Activated CD4-positive, alpha-beta T cell treated with anti-CD3 and anti-CD28 coated beads, Interleukin-2, Interleukin-6, amounts not matched to agents 100 ng/mL and 50 ng/mL, durations not matched to agents 16 hours and 8 hours (primary cell): Measurements from ENCODE around the gene FYTTD1.

ENCODE experiments used
- DNase-seq: peaks from one replicate; pipeline ENCODE4 v3.0.0-alpha.2; 2020

Gene FYTTD1

DNA sequence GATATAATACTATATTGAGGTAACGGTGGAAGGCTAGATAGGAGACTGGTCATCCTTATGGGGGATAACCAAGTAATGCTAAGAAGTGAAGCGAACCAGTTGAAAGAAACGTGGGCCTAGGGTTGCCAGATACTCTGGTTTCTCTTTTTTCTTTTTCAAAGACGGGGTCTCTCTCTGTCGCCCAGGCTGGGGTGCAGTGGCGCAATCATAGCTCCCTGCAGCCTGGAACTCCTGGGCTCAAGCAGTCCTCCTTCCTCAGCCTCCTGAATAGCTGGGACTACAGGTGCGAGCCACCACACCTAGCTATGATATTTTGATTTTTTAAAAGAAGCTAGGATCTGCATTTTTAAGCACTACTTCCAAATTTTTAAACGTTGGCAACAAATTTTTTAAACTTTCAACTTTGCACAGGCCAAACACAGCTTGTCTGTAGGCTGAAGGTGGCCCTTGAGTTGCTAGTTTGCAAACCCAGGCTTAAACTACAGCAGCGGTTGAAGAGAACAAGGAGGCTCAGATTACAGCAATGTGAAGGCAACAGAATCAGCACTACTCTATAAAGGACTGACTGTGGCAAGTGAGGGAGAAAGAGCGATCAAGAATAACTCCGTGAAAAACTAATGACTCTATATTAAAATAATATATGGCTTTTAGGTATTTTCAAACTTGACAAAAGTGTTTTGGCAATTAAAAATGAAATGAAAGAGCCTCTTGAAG lies 11.8 kb upstream of the FYTTD1 start:
- DNase-seq = no peak

DNA sequence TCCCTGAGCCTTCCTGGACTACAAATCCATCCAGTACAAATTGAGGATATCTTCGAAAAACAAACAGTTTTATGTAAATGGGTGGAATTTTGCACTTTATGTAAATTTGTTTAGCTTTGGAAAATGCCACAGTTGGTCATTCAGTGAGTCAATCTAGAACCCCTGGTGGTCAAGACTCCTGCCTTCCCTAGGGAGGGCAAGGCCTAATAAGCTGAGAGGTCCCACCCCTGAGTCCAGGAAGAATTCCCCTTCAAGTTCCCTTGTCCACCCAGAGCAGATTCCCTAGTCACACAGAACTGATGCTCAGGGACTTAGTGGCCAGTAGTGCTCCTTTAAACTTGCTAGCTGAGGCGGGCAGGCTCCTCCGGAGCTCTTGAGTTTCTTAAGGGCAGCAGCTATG lies 6.9 kb upstream of the FYTTD1 start:
- no peak for DNase-seq

DNA sequence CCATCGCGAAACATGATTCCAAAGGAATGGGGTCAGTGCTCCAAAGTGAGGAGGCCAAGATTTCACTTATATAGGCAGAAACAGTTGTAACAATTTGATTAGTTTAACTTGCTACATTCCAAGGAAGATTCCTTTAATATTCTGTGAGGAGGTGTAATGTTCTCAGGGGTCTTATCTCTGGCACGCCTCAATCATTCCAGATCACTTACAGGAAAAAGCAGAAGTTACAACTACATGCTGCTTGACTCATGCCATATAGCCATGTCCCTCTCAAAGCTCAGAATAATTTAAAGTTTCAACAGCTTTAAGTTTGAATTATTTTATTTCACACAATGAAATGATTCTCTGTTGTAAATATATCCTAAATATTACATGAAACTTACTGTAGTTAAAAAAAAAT lies 3.5 kb upstream of the FYTTD1 start:
- no peak for DNase-seq

DNA sequence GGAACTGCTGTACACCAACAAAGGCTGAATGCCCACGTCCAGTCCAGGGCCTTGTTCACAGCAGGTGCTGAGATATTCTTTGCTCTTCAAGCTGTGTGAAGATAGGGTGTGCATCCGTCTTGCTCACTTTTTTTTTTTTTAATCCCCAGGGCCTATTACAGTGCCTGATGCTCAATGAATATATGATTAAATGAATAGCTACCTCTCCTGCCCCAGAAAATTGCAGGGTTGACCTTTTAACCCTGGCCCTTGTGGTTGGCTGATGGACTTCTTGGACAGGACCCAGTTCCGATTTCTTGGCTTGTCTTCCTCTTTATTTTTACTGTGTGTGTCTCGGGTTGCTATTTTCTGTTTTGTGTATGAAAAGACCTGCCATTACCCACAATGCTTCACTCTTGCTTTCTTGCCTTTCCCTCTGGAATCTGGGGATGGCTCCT lies 2.9 kb upstream of the FYTTD1 start:
- DNase-seq = no peak

DNA sequence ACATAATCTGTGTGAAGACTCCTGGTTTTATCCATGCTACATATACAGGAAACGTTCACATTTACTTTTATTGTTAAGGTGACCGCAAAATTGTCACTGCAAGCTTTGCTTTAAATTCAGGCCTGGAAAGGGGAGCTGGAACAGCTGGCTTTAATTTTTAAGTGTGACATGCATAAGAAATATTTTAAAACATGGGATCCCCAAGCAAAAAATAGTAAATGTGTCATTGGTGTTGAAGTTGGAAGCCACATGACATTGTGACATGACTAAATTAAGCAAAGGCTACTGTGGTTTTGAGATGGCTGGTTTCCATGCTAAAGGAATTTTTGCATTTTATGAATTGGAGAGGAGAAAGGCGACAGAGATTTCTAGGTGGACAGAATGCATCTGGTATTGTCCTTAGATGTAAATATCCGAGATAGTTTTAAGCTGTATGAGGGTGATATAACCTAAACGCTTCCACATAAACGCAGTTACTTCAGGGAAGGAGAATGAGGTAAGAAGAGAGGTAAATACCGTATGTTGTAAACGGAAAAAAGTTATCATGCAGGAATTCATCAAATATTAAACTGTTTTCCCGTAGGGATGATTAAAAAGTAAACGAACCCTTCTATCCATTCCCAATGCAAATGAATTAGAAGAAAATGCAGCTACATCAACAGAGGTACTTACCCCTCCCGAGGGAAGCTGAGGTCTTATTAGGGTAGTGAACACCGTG lies 927 bp upstream of the FYTTD1 start:
- no peak for DNase-seq

DNA sequence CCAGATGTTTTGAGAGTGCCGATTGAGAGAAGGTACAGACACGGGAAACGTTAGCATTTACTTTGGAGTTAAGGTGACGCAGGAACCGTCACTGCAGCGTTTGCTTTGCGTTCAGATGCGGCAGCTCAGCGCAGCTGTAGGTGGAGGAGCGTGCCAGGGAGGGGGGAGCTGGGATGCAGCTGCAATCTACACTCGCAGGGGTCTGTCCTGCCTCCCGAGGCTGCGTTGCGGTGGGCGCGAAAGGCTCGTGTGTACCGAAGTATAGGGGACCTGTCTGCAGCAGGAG lies 425 bp upstream of the FYTTD1 start:
- DNase-seq = peak; percentile 53

DNA sequence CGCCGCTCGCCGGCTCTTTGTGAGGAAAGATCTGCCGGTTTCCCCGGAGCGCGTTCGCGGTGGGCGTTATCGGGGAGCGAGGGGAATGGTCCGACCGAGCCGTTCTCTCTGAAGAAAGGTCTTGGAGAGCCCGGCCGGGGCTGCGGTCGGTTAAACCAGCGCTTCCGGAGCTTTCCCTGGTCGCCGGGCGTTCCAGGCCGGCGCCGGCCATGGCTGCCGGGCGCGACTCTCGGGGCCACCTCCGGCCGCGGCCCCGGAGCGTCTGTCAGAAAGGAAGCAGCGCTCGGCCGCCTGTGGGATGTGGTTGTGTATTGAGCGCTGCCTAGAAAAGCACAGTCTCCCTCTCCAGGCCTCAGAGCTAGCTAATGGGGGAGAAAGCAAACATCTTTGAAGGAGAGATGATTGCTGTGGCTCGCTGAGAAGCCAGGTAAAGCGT lies 731 bp downstream of the FYTTD1 start:
- DNase-seq = peak; percentile 73

DNA sequence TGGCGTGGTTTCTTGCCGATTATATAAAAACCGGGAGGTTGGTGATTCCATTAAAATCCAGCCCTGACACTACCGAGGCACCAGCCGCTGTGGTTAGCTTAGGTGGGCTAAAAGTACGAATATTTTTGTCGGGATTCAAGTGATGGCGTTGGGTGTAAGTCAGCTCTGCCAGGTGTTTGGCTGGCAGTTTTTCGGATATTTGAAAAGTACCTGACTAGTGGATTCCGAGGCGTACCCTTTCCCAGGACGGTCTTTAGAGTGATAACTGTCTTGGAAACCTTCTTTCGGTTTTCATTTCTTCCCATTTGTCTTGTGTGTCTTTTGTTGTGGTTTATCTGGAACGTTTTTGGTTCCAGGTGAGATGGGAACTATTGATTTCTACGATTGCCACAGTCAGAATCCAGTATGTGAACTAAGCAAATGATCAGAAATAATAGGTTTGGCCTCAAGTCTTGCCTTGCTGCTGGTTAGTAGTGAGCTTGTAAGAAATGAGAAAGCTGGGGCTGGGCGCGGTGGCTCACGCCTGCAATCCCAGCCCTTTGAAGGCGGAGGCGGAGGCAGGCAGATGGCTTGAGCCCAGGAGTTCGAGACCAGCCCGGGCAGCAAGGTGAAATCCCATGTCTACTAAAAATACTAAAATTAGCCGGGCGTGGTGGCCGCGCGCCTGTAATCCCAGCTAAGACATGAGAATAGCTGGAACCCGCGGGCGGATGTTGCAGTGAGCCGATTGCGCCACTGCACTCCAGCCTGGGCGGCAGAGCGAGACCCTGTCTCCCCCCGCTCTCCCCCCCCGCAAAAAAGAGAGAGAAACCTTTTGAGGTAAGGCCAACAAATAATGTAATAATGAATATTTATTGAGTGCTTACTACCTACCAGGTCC lies 1.4 kb downstream of the FYTTD1 start:
- peak; percentile 49 for DNase-seq

DNA sequence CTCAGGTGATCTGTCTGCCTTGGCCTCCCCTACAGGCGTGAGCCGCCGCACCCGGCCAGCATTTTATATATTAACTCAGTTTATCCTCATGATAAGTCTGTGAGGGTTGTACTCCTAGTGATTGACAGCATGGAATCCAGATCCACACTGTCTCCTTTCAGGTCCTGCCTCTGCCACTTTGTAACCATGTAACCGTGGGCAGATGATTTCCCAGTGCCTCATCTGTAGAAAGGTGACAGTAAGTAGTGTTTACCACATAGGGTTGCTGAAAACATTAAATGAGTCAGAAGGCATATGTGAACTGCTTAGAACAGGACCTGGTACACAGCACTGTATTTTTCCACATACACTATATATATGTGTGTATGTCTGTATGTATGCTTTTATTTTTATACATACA lies 2.4 kb downstream of the FYTTD1 start:
- peak; percentile 3 for DNase-seq

DNA sequence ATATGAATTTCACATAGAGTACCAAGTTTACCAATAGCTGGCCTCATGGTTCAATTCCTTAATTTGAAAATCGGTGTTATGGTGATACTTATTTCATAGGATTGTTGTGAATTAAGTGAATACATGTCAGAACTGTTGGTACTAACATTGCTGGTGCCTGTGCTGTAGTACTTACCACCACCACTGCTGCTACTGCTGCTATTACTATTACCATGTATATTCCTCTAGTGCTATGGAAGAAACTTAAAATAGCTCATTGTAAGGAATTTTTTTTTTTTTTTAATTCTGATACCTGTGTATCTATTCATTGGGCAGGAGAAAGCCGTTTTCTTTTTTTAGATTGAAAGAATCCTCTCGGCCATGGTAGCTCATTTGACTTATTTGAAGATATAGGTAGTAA lies 3.6 kb downstream of the FYTTD1 start:
- DNase-seq = no peak

DNA sequence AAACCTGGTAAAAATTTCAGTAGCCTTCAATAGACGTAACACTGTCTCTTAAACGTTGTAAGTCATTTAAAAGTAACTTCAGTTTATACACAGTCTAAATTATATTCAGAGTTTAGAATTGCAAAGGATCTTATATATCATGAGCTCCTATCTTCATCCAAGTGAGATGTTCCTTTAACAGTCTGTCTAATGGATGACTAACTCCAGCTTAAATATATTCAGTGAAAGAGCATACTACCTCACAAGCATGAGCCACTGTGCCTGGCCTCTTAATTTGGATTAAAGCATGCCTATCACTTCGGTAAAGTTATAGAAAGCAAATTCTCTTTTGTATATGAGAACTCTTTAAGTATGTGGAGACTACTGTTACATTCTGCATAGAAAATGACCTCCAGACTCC lies 7.0 kb downstream of the FYTTD1 start:
- DNase-seq = no peak

DNA sequence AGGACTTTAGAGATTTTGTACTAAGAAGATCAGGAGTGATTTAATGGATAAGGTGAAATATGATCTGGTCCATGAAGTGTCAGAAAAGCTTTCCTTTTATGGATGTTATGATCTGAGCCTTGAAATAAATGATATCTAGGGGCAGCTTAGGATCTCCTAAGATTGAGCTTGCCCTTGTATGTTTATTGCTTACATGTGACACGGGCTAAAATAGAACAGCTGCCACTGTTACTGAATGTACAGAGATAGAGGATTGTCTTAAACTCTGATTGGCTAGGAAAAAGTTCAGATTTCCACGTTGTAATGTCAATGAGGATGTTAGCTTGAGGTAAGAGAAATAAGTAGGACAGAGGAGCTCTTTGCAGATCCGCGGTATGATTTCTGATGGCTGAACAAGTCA lies 8.8 kb downstream of the FYTTD1 start:
- no peak for DNase-seq

DNA sequence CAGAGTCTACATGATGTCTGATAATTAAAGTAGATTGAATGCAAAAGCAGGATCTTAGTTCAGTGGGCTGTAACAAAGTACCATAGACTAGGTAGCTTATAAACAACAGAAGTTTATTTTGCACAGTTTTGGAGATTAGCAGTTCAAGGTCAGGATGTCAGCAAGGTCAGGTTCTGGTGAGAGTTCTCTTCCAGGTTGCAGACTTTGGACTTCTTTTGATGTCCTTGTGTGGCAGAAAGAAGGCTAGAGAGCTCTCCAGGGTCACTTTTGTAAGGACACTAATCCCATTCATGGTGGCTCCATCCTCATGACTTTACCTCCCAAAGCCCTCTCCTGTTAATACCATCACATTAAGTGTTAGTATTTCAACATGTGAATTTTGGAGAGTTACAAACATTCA lies 12.1 kb downstream of the FYTTD1 start:
- no peak for DNase-seq

DNA sequence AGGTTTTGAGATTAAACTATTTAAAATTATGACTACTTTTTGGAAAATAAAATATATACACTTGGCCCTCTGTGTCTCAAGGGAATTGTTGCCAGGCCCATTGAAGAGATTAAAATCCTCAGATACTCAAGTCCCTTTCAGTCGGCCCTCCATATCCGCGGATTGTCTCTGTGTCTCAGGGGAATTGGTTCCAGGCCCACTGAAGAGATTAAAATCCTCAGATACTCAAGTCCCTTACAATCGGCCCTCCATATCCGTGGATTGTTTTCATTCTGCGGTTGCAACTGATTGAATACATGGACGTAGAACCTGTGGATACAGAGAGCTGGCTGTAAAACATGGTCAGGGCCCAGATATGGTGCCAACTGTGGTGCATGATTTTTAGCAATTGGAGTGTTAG lies 25.6 kb downstream of the FYTTD1 start:
- no peak for DNase-seq

DNA sequence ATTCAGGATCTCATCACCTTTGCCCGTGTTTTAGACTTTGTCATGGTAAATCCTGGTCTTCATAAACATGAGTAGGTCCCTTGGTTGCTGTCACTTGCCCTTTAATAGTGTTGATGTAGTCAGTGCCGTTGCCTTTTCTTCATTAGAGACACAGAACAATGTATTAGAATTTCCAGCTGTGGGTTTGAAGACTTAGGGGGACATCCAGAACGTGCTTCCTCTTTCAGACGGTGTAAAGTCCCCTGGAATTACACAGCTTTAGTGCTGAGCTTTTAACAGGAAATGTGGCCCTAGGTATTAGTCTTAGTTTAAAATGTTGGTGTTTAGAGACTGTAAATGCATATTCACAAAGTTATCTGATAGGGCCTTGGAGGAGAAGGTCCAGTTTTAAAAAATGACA lies 32.5 kb downstream of the FYTTD1 start:
- no peak for DNase-seq

DNA sequence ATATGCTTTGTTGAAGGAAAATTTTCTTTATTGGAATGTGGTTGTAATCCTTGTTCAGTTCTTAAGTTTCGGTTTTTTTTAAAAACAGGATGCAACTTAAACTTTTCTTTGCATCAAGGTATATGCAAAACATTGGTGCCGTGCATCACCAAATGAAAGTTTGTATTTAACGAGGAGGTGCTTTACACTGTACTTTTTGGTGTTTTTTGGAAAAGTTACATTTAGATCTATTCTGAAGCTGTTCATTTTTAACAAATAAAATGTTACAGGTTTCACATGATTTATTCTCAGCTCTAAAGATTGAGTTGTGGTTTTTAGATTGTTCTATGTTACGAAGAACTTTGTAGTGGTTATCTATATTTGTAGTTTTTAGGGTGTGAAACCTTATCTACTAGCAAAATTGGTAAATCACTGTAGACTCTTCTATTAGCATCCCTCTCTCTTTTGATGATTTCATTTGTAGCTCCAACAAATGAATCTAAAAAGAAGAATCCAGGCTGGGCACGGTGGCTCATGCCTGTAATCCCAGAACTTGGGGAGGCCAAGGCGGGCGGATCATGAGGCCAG lies 34.4 kb downstream of the FYTTD1 start:
- no peak for DNase-seq

DNA sequence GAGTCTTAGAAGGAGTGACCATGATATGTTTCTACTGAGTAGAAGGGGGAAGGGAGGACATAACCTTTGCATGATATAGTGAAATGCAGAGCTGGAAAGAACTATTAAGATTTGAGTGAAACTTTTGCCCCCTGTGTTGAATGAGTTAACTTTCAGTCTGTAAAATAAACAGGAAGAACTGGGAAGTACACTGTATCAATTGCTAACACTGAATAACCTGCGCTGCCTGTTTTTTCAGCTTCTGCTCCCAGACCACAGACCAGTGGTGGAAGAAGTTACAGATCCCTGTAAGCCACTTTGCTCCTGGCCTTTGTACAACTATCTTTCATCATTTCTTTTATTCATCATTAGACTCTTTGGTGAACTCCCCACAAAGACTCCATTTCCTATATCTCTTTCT lies 37.7 kb downstream of the FYTTD1 start:
- DNase-seq = no peak

DNA sequence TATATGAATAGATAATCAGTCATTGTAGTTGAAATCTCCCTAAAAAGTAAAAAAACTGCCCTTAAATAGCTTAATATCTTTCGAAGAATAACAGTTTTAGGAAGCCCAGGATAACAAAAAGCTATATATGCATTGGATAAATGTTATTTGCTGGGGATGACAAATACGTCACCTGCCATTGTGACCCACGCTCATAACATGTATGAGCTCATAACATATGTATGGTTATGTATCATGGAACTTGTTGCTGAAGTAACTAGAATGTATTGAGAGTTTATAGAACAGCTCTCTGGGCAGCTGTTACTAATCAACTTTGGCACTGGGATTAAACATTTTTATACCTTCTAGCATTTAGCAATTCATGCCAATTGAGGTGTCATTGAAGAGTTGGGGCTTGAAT lies 39.6 kb downstream of the FYTTD1 start:
- DNase-seq = no peak

DNA sequence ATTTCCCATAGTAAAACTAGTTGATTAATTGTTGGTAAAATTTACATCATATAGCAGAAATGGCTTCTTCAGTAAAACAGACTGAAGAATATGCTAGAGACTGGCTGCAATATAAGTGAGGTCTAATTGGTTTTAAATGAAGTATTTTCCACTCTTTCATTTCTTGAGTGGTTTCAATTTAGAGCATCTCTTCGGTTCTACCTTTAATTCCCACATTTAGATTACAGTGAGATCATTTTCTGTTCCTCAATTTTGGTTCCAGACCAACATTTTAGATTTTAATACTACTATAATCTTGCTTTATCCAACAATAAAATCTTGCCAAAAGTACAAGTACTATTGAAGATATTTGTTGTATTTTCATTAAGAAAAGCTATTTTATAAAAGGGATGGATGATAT lies 40.4 kb downstream of the FYTTD1 start:
- no peak for DNase-seq

DNA sequence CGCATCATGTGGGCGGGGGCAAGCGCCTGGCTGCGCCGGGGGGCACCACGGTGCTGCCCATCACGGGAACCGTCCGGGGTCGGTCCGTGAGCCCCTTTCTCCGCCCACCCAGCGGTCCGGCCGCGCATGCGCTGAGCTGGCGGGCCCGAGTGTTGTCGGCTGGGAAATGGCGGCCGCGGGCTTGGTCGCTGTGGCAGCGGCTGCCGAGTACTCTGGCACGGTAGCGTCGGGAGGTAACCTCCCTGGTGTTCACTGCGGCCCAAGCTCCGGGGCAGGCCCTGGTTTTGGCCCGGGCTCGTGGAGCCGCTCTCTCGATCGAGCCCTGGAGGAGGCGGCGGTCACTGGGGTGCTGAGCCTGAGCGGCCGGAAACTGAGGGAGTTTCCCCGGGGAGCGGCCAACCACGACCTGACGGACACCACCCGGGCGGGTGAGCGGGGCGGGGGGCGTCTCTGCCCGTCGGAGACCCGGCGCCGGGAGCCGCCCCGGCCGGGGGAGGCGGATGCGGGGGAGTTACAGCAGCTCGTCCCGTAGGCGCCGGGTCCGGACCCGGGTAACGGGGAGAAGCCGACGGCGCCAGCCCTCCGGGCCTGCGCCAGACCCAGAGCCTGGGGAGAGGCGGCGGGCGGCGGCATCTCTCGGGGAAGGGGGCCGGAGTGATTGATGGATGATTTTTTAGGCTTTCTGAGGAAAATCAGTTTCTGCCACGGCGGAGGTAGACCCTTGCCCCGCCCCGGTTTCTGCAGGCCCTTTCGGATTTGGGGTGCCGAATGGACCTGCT lies 41.6 kb downstream of the FYTTD1 start, which contains the start of gene LRCH3:
TSS of gene LRCH3 (plus strand) at position 142 of the 779 bp plus-strand sequence. CDS start at position 167, 25 bp downstream.
- DNase-seq = peak; percentile 90

DNA sequence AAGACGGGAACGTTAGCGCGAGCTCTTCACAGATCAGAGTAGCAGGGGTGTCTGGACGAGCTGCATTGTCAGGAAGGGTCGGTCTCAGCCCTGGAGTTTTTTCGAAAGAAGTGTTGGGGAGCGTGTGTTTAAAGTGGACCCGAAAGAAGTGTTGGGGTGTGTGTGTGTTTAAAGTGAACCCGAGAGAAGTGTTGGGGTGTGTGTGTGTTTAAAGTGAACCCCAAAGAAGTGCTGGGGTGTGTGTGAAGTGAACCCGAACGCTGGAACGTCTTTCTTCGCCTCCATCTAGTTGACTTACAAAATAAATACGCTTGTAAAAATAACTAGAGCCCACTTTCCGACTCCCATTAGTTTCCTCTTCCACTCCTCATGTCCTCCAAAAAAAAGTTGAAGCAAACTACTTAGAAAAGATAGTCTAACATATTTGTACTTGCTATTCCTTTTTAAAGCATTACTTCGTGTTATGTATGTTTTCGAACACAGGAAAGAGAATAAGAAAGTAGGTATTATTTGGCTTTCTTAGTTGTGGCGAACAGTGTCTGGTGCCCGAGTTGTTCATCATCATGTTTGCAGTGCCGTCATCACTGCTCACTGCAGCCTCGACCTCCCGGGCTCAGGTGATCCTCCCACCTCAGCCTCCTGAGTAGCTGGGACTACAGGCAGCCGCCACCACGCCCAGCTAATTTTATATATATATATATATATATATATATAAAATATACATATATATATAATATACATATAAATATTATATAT lies 42.4 kb downstream of the FYTTD1 start:
- DNase-seq = peak; percentile 51

DNA sequence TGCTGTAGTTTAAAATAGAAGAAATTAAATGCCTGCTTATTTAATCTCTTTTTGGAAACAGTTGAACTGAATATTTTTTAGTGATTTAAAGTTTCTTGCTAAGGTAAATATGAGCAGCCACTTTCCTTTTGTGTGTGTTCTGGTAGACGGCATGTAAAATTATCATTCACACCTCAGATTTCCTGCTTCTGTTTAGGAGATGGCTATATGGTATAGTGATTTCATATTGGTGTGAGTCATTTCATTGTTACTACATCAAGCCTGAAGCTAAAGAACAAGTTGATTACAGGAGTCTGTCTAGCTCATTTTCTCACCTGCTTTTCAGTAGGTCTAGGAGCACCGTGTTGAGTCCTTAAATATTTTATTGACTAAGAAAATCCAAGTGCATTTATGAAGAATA lies 43.6 kb downstream of the FYTTD1 start:
- peak; percentile 74 for DNase-seq
